Stimulated activated CD4-positive, alpha-beta T cell treated with anti-CD3 and anti-CD28 coated beads, TNF-alpha, amount 100 ng/mL, for 4 hours (primary cell): Measurements from ENCODE around the gene C1orf226.
"Not testable (repeated sequence)": the region's sequence is repeated elsewhere in the genome, so short reads cannot be mapped to it uniquely, and the experiment has no call there.

Experiments used
- DNase-seq, 3 experiments: peaks; one replicate each; pipeline ENCODE4 v3.0.0-alpha.2; 2020; ENCODE audit warnings: low read depth in 3 of 3

The C1orf226 gene, protein sequence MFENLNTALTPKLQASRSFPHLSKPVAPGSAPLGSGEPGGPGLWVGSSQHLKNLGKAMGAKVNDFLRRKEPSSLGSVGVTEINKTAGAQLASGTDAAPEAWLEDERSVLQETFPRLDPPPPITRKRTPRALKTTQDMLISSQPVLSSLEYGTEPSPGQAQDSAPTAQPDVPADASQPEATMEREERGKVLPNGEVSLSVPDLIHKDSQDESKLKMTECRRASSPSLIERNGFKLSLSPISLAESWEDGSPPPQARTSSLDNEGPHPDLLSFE

DNA sequence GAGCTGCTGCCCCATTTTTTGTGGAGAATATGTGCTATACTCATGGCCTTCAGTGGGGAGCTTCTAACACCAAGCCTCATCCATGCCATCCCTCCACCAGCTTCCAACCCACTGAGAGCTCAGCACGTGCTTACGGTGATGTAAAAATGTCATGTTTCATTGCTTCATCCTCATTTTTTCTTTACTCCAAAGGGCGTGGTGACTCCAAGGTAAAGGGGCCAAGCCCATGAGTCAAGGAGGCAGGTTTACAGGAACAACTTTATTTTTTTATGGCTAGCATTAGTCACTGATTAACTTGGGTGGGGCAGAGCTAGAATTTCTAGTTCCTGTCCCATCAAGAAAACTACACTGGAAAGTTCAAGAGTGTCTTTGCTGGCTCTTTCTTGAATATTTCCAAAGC, at the start of gene C1orf226:
TSS of gene C1orf226 (plus strand) at position 346 of the 400 bp plus-strand sequence. CDS start 174 bp downstream, outside the sequence.
- no peak for DNase-seq

DNA sequence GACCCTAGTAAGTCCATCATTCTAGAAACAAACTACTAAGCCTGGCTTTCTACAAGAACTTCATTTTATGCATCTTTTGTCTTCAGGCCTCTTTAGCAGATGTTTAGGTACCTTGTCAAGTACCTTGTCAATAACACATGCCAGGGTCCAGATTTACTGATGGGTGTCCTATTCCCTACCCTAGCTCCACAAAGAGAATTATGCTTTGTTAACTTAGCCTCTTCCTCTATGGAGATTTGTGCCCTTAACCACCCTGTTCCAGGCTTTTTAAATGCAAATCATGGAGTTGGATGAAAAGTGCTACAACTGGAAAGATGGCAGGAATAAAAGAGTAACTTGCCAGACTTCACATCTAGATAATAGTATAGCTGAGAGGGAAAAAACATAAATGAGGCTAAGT, 47.5 kb upstream of the C1orf226 start:
- DNase-seq, result no peak

DNA sequence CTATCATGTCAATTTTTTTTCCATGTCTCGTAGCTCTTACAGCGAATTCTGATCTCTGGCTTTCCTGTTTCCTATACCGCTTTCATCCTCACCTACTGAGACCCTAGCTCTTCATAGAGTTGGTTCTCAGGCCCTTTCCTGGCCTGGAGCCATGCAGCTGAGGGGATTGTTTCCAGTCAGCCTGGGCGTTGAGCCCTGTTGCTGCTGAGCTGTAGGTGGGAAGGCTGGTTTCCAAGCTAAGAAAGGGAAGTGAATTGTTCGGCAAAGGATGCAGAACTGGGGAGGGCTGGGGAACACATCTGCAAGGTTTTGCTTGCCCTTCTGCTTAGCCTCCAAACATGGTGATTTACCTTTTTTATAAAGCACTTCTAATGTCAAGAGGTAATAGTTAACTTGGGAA, 46.4 kb upstream of the C1orf226 start:
- DNase-seq, result no peak

DNA sequence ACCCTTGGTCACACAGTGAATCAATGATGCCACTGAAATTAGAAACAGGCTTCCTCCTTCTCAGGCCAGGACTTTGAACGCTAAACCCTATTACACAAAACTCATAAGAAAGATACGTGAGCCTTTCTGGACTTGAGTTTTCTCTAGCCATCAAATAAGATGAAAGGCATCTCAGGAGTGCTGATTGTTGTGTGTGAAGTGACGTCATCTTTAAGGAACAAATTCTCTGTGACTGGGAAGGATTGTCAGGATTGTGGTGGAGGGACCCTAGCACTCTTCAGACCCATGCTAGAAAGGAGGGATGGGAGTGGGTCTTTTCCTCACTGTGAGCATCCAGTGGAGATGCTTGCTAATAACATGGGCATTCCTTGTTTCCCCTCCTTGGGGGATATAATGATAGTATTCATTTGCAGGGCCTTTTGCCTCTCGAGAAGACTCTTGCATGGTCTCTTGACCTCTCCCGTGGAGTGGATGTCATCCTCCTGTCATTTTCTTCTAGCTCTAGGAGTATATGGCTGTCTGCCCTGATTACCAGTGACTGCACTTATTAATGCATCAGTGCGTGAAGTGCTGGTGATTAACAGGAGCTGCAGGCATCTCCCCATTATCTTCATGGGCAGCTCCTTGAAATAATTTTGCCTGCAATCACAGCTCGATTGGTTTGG, 44.8 kb upstream of the C1orf226 start:
- DNase-seq, result no peak

DNA sequence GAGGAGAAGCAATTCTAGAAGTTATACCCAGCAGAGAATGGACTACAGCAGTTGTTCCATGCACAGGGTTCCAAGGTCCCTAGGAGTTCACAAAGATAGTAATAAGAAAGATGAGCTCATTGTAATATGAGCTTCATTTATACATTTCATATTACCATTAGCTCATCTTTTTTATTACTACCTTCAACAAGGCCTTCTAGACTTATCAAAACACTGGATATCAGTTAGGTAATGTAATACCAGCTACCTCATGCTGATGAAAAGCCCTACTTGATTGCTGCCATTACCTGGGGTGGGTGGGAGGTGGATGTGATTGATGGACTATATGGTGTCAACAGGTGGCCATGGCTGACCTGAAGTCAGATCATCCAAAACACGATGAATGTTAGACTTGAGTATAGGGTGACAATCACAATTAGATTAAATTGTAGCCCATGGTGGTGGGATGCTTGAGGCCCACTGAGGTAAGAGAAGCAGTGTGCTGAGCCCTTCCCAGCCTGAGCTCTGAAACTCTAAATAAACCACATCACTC, 39.0 kb upstream of the C1orf226 start:
- DNase-seq, result no peak

DNA sequence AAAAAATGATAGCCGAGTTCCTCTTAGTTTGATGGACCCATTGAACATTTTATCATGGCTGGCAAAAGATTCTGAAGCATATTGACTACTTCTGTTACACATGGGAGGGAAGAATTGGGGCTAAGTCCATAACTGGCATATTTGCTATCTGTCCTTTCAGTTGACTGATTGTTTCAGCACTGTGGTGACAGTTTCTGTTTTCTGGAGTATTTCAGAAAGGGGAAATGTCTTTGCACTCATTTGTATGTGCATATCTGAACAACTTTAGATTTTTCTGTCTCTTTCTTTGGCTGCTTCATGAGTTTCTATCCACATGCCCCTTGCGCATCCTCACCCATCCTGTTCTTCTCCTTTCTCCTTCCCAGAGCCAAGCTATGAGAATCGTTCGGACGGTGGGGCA, 38.1 kb upstream of the C1orf226 start:
- DNase-seq, result no peak

DNA sequence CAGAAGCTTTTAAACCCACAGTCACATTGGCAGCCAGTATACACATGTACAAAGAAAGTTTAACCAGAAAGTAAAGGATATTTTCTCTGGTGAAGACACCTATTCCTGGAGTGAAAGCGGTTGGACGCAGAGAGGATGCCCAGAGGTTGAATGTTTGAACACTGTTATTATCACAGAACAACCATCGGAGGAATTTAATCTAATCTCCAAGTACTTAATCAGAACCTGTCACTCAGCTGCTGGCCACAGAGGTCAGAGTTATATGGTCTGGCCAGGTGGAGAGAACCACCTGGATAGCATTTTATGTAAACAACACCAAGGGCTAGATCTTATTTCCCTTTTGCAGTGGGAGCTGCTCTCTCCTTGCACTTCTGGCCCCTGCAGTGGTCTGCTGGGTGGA, 34.2 kb upstream of the C1orf226 start:
- DNase-seq, result no peak

DNA sequence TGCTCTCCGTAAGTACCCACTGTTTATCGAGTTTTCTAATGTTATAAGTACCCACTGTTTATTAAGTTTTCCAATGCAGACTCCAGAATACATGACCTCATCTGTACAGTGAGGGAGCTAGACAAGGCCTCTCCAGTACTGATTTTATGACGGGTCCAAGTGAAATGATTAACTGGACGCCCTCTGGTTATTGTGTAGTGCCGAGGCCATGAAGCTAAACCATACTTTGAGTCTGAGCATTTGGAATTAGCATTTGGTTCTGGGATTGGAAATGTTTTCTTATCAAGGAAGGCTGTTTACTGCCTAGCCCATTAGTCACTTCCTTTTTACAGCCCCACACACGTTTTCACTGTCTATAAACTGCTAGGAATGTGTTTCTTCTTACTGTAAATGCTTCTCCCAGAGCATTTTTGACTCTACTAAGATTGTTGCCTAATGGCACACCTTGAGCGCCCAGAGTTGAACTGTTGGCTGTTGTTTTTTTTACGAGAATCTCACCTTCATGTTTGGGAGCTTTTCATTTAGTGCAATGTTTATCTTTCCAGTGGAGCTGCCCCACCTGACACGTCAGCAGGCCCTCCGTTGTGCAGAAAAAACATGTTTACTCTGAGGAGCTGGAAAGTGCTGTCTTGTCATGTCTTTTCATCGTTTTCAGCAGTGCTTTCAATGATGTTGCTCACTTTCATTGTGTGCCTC, 31.7 kb upstream of the C1orf226 start:
- no peak for DNase-seq

DNA sequence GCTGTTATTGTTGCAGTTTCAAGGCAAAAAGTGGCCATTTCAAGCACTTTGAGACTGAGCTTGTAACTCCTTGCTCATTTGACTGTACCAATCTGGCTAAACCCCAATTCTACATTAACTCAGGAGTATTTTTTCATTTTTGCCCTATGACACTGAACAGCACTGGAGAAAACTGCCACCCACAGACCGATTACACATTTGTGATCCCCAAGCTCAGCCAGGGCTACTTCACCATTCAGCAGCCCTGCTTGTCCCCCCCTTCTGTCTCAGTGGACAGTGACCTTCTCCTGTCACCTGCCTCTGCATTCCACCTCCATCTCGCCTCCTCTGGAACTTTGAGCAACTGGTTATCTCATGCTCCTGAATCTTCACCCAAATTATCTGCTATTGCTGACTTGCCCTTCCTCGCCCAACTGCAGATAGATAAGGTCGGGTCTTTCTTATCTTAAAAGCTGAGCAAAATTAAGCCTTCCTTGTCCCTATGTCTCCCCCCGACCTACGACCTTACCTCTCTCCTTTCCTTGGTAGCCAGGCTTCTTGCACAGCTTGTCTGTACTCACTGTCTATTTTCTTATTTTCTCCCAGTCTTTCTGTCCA, 30.2 kb upstream of the C1orf226 start:
- no peak for DNase-seq

DNA sequence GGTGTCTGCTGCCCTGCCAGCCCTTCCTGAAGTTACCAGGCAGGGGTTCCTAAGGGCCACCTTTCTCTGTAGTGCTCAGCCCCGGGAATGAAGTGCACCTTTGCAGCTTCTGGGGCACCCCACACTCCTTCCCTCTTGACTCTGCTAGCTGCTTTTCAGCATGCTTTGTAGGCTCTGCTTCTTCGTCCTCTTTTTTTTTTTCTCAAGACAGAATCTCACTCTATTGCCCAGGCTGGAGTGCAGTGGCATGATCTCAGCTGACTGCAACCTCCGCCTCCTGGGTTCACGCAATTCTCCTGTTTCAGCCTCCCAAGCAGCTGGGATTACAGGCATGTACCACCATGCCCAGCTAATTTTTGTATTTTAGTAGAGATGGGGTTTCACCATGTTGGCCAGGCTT, 29.7 kb upstream of the C1orf226 start:
- DNase-seq, result not testable (repeated sequence)

DNA sequence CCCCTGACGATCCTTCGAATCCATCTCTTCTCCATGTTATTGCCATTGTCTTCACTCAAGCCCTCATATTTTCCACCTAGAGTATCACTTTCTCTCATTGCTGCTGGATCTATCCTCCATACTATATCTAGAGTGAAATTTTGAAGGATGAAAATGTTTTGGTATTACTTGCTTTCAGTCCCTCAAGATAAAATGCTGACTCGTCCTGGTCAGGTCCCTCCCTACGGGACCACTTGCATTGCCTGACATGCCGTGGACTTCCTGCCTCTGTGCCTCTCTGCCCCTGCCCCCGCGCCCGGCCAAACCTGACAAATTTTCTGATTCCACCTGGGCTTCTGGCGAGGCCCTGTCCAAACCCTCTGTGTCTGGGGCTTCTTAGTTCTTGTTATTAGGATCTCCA, 28.4 kb upstream of the C1orf226 start:
- no peak for DNase-seq

DNA sequence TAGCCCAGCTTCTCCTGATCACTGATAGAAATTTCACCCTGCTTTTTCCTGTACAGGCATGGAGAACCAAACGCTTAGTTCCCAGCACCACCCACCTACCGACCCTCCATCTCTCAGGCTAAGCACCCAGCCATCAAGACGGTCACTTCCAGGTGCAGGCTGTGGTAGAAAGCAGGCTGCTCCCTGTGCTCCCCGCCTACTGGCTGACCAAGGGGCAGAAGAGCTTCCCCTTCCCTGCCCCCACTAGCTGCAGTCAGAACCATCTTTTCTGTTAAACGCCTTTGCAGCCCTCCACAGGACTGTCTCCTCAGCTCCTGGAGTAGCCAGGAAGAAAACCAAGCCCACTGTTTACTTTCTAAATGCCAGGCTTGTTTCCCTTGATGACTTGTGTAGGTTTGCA, 27.8 kb upstream of the C1orf226 start:
- DNase-seq, result no peak

DNA sequence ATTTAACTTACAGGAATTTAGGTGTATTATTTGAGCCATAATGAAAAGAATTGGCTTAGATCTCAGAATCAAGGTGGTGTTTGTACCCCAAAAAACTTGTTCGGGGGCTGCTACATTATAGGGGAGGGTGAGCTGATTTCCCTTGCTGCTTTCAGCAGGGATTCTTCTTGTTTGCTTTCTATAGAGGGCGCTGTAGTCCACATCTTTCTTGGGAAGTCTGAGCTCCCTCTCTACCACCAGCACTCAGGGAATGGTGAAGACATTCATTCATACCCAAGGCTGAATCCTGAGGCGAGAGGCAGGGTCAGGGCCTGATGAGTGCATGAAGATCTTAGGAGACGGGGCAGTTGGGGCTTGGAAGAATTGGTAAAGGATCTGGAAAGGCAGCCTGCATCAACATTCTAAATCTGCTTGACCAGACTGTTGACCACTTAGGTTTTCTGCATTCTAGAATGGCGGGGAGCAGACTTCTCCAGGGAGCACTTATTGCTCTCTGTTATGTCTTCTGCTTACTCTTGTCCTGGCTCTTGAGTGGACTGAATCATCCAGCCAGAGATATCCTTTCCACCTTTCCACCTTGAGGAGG, 23.8 kb upstream of the C1orf226 start:
- no peak for DNase-seq

DNA sequence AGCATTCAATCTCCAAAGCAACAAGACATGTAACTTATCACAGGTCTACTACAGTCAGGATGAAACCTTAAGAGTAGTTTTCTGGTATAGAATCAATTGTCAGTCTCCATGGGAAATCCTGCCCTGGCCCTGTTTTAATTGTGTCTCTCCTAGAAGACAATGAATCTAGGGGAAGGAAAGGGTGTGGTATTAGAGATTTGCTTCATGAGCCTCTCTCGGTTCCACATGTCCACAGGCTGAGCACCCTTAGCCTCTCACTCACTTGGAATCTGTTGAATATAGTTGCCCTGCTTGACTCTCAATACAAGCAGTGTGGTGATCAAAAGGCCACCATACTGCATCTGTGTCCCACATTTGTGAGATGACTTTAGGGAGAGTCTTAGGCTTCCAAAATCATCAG, 22.6 kb upstream of the C1orf226 start:
- DNase-seq, result no peak

DNA sequence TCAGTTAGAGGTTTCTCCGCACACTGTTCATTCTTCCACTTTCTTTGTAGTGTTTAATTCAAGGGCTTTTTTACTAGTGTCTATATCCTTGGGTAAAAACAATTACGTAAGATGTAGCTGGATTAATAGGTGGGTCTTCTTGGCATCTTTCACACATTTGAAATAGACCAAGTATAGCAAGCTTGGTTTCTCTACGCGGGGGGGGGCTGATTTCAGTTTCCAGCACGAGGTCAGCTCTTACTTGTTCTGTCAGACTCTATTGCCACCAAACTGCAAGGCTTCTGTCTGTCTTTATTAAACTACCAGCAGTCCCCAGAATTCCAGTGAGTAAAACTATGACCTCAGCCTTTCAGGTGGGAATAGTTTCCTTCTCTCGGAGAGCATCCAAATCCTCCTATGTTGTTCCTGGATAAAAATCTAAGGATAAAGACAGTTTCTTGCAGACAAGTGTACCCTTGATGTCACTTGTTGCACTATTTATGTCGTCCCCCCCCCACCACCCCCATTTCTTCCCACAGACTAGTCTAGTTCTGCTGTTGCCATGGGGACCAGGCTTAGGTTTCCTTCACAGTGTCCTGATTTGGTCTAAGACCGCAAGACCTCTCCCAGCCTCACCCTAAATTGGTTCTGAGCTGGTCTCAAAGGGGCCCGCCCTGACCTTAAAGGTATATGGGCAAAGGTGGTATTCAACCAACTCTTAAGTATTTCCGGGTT, 21.8 kb upstream of the C1orf226 start:
- DNase-seq, result no peak

DNA sequence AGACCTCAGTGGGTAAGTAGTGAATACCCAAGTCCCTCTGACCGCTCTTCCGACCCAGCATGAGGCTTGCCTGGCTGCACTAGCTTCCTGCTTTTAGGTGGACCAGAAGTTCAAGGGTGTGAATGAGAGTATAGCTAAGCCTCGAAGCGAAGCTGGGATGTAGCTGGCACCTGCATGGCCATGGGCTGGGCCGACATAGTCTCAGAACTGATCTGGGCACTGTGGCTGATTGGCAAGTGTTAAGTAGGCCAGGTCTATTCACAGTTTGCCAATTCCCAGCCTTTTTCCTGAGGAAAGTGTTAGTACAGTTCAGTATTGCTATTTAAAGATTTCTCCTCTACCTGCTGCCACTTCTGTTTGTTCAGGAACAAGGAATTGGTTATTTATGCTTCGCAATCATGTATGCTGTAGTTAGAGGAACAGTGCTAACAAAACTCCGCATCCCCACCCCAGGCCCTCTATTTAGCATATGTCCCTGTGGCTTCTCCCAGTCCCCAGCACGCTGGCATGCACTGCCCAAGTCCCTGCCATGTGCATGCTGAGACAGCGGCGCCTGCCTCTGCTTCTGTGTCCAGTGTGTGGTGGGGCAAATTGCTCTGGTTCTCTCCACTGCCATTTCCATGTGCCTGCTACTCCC, 21.2 kb upstream of the C1orf226 start:
- DNase-seq, result no peak

DNA sequence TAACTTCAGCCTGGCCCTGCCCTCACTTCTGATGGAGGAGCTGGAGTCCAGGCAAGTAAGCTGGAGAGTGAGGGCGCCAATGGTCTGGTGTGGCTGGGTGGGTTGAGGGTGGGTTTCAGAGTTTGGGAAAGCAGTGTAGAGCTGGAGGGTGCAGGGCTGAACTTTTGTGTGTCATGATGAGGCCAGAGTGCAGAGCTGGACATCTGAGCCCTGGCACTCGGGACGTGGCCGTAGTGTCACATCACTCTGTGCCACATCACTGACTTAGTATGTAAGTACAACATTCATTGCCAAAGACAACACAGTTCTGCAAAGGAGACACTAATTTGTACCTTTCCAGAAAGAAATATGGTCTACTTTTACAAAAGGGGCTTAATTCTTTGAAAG, 20.7 kb upstream of the C1orf226 start:
- DNase-seq, result no peak

DNA sequence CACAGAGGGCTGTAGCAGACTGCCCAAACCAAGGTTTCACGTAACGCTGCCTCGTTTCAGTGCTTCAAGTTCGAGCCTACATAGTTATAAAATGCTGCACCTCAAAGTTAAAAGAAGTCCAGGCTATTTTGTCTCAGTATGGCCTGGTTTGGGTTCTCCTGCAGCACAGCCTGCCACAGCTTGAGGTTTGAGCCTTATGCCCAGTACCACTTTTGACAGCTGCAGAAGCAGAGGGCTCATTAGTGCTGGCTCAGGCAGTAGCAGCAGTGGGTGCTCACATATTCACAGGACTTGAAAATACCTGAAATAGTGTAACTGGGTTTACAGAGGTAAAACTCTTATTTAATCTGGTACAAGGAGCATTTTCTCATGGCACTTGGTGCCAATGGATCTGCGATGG, 20.2 kb upstream of the C1orf226 start:
- DNase-seq, result no peak

DNA sequence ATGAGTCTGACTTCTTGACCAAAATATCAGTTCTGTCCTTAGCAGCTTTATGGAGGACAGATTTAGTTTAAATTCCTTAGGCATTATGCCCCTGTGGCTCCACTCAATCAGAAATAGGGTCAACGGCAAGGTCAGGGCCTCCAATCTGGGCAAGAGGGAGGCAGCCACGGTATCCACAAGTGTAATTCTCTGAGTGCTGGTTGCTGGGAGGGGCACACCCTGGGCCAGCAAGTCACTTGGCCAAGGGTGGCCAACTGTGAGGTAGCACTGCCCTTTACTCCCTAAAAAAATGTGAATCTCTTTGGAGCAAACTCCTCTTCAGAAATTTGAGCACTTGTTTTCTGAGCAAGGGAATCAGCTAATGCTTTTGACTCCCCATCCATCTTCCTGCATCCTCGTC, 17.7 kb upstream of the C1orf226 start:
- DNase-seq, result no peak

DNA sequence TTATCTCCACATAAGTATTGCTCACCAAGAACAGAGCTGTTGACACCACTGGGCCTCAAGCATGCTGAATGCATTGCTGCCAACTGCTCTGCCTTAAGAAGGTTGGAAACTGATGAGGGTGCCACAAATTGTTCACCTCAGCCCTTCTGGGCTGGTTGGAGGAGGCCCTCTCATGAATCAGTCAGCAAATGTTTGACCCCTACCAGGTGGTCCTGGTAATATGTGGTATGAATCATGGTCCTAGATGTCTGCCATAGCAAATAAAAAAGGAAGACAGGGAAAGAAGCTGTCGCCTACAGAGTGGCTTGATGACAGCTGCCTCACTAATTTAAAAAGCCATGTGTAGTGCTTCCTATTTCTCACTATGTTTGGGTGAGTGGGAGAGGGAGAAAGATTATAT, 17.0 kb upstream of the C1orf226 start:
- no peak for DNase-seq
